Kasumi-1 (cell line): Measurements from ENCODE around the gene OR4C6.

Source experiments
- DNase-seq, 2 experiments: peaks; one replicate each; lab custom pipeline; 2025; lab: John Stamatoyannopoulos, UW

Gene OR4C6

DNA sequence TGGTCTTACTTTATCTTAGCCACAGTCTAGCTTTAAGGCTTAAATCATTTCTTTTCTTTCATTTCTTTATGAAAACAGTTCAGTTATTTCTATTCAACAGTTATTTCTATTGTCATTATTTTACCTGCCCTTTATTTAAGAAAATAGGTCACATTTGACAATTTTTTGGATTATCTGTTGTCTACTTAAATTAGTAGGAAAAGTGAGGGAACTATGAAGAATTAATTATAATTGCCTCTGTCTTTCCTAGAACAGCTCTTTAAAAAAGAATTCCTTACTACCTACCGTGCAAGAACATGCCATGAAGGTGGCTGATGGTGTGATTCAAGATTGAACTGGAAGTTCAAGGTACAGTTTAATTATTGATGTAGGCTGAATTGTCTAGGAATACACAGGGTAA lies at the start of gene OR4C6:
Gene OR4C6 (plus strand): TSS at position 301 of the 400 bp plus-strand sequence. CDS start 2,966 bp downstream, outside the sequence.
- DNase-seq, result no peak

DNA sequence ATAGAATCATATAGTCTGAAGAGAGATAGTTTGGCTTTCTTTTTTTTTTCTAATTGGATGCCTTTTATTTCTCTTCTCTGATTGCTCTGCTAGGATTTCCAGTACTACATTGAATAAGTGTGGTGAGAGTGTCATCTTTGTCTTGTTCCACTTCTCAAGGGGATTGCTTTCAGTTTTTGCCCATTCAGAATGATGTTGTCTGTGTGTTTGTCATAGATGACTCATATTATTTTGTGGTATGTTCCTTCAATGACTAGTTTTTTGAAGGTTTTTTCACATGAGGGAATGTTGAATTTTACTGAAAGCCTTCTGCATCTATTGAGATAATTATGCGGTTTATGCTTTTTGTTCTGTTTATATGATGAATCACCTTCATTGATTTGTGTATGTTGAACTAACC lies 37.5 kb upstream of the OR4C6 start:
- no peak for DNase-seq

DNA sequence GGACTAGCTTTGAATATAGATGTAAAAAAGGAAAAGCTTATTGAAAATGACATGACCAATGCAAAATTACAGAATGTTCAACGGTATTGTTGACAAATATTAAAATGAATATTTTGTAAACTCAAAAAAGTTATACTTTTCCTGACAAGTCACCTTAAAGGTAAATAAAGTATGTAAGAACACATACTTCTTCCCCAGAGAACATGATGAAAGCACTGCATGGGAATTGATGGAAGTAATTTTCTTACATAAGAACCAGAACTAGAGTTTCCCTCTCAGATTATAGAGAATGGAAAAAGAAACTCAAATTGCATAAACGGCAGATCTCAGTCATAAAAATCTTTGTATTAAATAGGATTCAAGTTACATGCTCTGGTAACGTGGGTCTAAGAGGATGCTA lies 27.2 kb upstream of the OR4C6 start, which contains the start of gene OR4P4:
Gene OR4P4 (plus strand): TSS at position 301 of the 400 bp plus-strand sequence.
- no peak for DNase-seq

DNA sequence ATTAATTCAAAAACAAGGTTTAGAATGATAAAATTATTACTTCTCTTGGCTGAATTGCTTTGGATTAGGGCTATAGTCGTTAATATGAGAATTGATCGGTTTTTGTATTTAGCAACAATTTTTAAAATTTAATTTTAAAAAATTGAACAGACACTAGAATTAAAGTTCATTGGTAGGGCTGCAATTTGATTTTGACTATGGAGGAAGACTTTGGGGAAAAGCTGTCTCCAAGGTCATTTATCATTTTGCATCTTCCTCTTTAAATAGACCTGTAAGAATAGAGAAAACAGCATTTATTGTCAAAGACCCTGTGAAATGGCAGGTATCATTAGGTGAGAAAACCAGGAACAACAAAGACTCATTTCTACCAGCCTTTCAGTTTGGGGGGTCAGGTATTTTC lies 14.0 kb upstream of the OR4C6 start, which contains the start of gene OR4S2:
Gene OR4S2 (plus strand): TSS at position 301 of the 400 bp plus-strand sequence. CDS start 2,577 bp downstream, outside the sequence.
- DNase-seq, result no peak

DNA sequence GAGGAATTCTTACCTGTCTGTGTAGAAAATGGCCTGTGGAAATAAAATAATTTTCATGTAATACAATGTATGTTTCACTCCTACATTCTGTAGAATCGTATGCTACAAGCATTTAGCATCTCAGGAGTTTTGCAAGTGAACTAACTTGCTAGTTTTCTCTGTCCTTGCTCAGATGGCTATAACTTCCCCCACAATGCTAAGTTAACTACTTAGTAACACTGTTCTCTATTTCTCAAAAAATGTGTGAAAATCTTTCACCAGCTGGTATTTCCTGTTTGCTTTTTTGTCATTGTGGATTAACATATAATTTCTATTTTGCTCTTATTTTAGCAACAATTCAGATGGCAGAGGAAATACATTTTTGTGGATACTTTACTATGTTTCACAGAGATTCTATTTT lies 9.4 kb upstream of the OR4C6 start:
- DNase-seq, result no peak

DNA sequence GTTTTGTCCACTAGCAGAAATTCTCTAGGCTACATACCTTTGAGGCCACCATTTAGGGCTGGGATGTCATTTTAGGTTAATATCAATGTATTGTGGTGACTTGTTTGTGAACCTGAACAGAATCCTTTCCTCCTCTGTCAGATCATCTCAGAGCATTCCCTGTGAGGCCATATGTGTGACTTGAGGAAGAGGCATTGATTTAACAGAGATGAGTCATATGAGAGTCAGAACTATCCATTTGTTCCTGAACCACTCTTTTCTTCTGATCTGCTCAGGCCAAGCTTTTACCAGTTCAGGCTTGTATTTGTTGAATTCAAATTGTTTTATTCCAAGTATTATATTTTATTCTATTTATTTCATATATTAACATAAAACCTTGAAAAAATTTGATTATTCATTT lies 6.9 kb upstream of the OR4C6 start:
- no peak for DNase-seq

DNA sequence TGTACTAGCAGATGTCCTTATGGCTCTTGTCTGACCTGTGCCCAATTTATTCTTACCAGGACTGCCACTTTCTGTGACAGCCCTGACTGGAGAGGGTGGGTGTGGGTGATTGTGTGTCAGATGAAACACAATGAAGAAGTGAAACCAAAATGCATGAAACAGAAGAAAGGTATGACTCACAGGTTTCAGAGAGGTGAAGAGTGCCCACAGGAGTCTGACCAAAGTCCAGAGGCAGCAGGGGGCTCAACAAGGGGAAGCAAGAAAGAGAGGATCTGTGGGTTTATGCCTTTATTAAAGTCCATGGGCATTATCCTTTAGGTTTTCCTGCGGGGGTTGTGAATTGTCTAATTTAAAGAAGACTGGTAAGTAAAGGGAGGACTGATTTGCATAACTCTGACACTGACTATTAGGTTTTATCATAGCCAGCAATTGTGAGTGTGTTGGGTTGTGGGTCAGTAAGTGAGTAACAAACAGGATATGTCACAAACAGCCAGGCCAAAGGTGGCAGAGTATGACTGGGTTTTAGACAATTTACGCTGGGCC lies 3.9 kb upstream of the OR4C6 start:
- DNase-seq, result no peak

DNA sequence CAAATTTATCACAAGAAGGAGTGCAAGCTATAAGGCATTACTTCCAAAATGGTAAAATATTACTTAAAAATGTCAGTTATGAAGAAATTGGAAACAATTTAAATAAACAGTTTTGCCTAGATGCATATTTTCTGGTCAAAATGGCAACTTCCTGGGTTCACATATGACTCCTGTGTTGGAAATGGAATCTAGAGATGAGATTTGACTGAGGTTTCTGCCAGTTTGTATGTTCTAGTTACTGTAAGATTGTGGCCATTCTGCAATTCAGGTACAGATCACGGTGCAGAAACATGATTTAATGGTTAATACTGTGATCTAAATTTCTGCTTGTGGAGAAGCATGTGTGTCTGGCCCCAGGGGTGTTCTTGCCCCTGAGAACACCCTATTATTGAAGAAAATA lies 3.4 kb upstream of the OR4C6 start:
- no peak for DNase-seq

DNA sequence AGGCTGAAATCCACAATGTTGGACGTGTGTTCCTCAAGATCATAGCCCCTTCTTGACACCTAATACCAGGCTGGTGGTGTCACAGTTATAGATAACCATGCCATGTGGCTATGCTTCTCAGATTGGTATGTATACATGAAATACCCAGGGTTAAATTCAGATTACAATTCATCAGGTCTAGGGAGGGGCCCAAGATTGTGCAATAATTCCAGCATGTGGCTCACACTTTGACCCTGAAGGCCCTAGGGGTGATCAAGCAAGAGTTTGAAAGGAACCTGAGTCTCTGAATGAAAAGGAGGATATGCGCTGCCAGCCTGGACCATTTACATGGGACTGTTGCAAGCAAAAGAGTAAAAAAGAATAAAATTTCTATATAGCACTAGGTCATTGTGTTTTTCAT lies 7.4 kb downstream of the OR4C6 start:
- no peak for DNase-seq

DNA sequence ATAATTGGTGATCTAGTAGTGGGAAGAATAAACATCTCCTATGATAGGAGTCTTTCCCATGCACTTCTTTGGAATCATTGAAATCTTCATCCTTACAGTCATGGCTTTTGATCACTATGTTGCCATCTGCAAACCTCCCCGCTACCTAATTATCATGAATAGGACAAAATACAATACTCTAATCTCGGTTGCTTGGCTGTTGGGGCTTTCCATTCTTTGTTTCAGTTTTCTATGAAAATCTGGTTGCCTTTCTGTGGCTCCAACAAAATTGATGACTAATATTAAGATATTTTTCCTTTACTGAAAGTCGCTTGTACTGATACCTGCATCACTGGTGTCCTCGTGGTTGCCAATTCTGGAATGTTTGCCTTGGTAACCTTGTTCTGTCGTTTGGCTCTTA lies 11.9 kb downstream of the OR4C6 start:
- DNase-seq, result no peak

DNA sequence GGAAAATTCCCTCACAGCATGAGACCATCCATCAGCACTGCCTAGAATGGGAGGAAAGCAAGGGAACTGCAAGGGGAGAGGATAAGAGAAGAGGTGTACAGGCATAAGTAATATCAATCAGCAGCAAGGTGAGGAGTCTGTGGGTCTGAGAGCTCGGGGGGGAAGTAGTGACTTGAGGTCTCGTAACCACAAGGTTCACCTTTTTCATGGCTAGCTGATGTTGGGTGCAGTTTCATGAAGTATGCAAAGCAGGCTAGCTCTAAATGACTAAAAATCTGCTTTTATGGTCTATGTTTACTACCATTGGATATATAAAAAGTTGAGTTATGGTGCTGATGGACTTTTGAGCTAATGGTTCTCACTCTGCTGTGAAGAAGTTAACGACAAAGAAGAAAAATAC lies 35.8 kb downstream of the OR4C6 start:
- no peak for DNase-seq

DNA sequence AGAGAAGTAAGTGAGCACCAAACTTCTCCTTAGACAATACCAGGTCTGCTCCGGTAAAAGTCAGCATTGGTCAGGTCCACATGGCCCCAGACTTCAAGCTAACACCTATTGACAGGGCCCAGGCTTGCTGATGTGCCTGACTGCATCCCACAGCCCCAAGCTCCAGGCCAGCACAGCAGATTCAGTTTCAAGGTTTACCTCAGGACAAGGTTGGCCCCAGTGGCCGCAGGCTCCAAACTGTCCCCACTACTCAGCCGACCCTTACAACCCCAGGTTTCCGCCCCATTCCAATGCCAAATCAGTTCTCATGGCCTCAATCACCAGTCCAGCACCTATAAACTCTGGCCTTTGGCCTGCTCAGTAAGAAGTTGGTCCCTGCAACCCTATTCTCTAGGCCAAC lies 39.4 kb downstream of the OR4C6 start:
- no peak for DNase-seq

DNA sequence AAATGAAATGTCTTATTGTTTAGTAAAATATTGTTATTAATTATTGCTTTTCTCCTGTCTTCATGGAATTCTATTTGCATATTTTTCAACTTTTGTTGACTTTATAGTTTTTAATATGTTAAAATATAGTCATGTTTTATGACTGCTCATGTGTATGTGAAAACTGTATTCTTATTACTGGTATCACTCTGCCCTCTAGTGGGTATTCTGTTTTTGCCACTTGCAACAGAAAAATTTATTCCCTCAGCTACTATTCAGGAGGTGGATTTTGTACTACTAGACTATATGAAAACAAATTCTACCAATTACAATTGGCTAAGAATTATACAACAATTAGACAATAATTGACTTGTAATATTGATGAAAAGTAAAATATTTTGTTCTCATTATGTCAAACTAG lies 45.0 kb downstream of the OR4C6 start:
- peak; percentile 74 to 77 for DNase-seq

DNA sequence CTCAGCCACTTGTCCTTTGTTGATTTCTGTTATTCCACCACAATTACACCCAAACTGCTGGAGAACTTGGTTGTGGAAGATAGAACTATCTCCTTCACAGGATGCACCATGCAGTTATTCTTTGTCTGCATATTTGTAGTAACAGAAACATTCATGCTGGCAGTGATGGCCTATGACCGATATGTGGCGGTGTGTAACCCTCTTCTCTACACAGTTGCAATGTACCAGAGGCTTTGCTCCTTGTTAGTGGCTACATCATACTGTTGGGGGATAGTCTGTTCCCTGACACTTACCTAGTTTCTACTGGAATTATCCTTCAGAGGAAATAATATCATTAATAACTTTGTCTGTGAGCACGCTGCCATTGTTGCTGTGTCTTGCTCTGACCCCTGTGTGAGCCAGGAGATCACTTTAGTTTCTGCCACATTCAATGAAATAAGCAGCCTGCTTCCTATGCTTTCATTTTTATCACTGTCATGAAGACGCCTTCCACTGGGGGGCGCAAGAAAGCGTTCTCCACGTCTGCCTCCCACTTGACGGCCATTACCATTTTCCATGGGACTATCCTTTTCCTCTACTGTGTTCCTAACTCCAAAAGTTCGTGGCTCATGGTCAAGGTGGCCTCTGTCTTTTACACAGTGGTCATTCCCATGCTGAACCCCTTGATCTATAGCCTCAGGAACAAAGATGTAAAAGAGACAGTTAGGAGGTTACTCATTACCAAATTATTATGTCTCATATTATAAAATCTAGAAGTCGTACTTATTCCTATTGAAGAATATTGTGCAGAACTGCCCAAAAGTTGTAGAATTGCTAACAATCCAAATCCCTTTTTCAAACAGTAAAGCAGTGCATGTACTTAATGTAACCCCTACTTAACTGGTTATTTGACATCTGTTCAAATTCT lies 53.2 kb downstream of the OR4C6 start:
- no peak for DNase-seq
